Astrocyte of the spinal cord (primary cell): ENCODE results near the gene KDM1A.
A peak's percentile ranks its signal among the peaks of the same experiment; 100 is the strongest.
"Not testable (repeated sequence)": the region's sequence is repeated elsewhere in the genome, so short reads cannot be mapped to it uniquely, and the experiment has no call there.

Experiments used
- DNase-seq: peaks from one replicate; pipeline ENCODE4 v3.0.0; 2011; ENCODE audit warnings: low read depth, low spot score
- H3K4me3 ChIP-seq: 2 replicates; pipeline ENCODE4 v1.5.1; 2011; ENCODE audit warnings: low read depth, mild to moderate bottlenecking, low read length, moderate library complexity
- CTCF ChIP-seq: IDR thresholded peaks from 2 replicates; pipeline ENCODE4 v1.5.1; 2012; ENCODE audit warnings: low read depth, mild to moderate bottlenecking, low read length, inconsistent platforms
- in situ Hi-C: cut with HindIII; loops from 2 replicates; pipeline ENCODE4 v1.10.0; 2017; ENCODE audit warnings: low sequenced_read_pairs

The KDM1A gene

DNA sequence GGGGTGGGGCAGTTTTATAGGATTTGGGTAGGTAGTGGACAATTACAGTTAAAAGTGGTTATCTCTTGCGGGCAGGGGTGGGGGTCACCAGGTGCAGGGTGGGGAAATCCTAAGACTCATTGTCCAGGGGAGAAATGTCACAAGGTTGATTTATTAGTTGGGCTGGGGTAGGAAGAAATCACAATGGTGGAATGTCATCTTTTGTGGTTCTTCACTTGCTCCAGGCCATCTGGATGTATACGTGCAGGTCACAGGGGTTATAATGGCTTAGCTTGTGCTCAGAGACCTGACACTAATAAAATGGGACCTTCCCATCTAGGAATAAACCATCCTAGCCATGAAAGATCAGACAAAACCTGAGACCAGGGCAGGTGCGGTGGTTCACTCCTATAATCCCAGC lies 15.2 kb upstream of the KDM1A start:
- no peak for TF ChIP-seq CTCF
- no peak overlapping the region for H3K4me3 ChIP-seq
- in situ Hi-C loops = no loop called here
- DNase-seq = no peak

GRCh38 chr1:23004769-23005168 lies 14.5 kb upstream of the KDM1A start:
- DNase-seq, H3K4me3 ChIP-seq, in situ Hi-C loops: not testable (repeated sequence)

- TF ChIP-seq CTCF = no peak
- DNase-seq = no peak
- in situ Hi-C loops = no loop called here
- no peak overlapping the region for H3K4me3 ChIP-seq
Measured at GRCh38 chr1:23007106-23007505, 12.2 kb upstream of the KDM1A start.

DNA sequence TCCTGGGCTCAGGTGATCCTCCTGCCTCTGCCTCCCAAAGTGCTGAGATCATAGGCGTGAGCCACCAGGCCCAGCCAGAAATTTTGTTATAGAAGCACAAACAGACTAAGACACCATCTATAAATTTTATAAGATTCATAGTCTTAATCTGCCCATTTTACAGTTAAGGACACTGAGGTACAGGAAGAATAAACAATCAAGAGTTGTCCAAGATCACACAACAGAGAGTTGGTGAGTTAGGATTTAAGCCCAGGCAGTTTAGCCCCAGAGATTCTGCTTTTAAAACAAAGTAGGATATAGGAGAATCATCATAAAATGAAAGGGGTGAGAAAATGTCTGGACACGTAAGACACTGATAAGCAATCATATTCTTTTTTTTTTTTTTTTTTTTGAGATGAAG lies 10.4 kb upstream of the KDM1A start:
- in situ Hi-C loops = no loop called here
- TF ChIP-seq CTCF = no peak
- H3K4me3 ChIP-seq = no peak overlapping the region

GRCh38 chr1:23010025-23010424 lies 9.2 kb upstream of the KDM1A start:
- DNase-seq, in situ Hi-C loops, H3K4me3 ChIP-seq: not testable (repeated sequence)

More for the DNA sequence above, 10.4 kb upstream of the KDM1A start:
- no peak for DNase-seq

GRCh38 chr1:23013657-23014056 lies 5.6 kb upstream of the KDM1A start:
- in situ Hi-C loops = no loop called here
- peak; percentile 26 for DNase-seq
- TF ChIP-seq CTCF = no peak
- no peak overlapping the region for H3K4me3 ChIP-seq

- DNase-seq = no peak
- in situ Hi-C loops = no loop called here
- no peak for TF ChIP-seq CTCF
- H3K4me3 ChIP-seq = peak overlapping the region; percentile 95
Measured at GRCh38 chr1:23018661-23019093, 591 bp upstream of the KDM1A start.
